ENCODE measurements around the gene ASMTL. TPM values are rescaled to one million over a fixed set of nuclear protein-coding genes. Genes with fewer than 3 reads are reported as not detected.

The ASMTL gene
- total RNA-seq, 4 donors from 2014 or later = 3.4 to 20.3 (median 18.4) TPM

DNA sequence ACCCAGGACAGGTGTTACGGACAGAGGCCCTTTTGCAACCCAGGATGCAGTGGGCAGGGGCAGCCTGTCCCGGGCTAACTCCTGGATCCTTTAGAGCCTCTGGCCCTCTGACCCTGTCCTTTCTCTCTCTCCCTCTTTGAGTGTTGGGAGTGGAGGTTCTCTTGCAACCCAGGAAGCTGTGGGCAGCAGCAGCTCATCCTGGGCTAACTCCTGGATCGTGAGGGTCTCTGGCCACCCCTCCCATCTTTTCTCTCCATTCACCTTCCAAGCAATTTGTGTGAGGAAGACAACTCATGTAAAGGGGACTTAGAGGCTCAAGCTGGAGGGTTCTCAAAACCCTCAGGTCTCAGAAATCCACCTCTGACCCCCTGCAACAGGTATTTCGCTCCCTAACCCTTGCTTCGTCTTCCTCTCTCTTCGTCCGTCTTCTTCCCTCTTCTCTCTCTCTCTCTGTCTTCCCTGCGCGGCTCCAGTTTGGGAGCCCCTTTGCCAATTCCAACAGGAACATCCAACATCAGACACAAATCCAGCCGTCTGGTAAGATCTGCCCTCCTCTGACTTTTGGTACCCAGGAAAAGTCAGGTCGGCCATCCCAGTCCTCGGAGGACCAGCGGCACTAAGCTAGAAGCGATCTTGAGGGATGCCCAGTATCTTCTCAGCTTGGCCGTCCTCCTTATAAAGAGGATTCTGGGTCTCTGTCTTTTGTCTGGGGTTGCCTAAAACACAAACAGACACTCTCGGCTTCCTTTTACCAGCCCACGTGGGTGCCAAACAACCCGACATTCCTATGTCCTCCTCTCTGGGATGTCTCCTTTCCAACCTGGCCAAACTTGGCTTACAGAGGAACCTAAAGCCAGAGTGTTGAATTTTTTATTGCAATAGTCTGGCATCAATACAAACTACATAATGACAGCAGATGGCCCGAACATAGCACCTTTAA is 7.9 kb downstream of the ASMTL start:
- no peaks in the 10 kb centered on the region for H3K27me3 ChIP-seq
- H3K4me3 ChIP-seq = no peak overlapping the region
- in situ Hi-C loops (cut with MboI; ENCODE audit: low pct_ligation_motif_present in 1 of 4, low pct_unique_long_range_greater_than_20kb in 1 of 4, low sequenced_read_pairs in 3 of 4) (no loop called here), intact Hi-C loops (cut with DNase I; ENCODE audit: low total_unique reads) (loop anchor here (10.0 kb wide), 1 partner anchor 1060 kb away; the partner anchor contains the start of genes DHRSX and ZBED1)
- TF ChIP-seq POLR2A (IDR thresholded peaks at IDR 0.05) (no peak), EP300 (IDR thresholded peaks at IDR 0.05; ENCODE audit: low read depth) (no peak), POLR2AphosphoS5 (IDR thresholded peaks at IDR 0.05) (no peak)
- TF ChIP-seq, protein P1, sequence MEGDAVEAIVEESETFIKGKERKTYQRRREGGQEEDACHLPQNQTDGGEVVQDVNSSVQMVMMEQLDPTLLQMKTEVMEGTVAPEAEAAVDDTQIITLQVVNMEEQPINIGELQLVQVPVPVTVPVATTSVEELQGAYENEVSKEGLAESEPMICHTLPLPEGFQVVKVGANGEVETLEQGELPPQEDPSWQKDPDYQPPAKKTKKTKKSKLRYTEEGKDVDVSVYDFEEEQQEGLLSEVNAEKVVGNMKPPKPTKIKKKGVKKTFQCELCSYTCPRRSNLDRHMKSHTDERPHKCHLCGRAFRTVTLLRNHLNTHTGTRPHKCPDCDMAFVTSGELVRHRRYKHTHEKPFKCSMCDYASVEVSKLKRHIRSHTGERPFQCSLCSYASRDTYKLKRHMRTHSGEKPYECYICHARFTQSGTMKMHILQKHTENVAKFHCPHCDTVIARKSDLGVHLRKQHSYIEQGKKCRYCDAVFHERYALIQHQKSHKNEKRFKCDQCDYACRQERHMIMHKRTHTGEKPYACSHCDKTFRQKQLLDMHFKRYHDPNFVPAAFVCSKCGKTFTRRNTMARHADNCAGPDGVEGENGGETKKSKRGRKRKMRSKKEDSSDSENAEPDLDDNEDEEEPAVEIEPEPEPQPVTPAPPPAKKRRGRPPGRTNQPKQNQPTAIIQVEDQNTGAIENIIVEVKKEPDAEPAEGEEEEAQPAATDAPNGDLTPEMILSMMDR (IDR thresholded peaks at IDR 0.05) = no peak
- H3K4me1 ChIP-seq = no peaks in the 10 kb centered on the region
- no peak overlapping the region for H3K27ac ChIP-seq
- 90 to 92% methylated on average over 7 to 19 of the region's 19 CpGs for WGBS, 2 donors (ENCODE audit: low coverage in 1 of 2)
- no peaks in the 10 kb centered on the region for H3K9me3 ChIP-seq
- peaks cover 0 to 5% (median 0%) of the 10 kb centered on the region in 4 donors for H3K36me3 ChIP-seq
- DNase-seq = no peak

DNA sequence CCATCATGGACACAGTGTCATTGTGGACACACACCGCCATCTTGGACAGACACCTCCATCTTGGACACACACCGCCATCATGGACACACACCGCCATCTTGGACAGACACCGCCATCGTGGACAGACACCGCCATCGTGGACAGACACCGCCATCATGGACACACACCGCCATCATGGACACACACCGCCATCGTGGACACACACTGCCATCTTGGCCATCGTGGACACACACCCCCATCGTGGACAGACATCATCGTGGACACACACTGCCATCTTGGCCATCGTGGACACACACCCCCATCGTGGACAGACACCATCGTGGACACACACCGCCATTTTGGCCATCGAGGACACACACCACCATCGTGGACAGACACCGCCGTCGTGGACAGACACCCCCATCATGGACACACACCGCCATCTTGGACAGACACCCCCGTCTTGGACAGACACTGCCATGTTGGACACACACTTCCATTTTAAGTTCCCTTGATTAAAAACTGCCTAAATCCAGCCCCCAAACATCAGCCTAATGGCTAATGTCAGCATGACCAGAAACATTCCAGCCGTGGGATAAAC is 9.1 kb downstream of the ASMTL start:
- Histone ChIP-seq H3K36me3 (peaks cover 0 to 5% (median 0%) of the 10 kb centered on the region in 4 donors), H3K9me3 (no peaks in the 10 kb centered on the region), H3K27ac (no peak overlapping the region), H3K4me3 (no peak overlapping the region), H3K4me1 (no peaks in the 10 kb centered on the region), H3K27me3 (no peaks in the 10 kb centered on the region)
- WGBS, 2 donors (ENCODE audit: low coverage in 1 of 2) = 91 to 93% methylated on average over 3 to 26 of the region's 26 CpGs
- intact Hi-C loops (cut with DNase I; ENCODE audit: low total_unique reads) = loop anchor here (10.0 kb wide), 1 partner anchor 1061 kb away; the partner anchor contains the start of genes DHRSX and ZBED1
- in situ Hi-C loops (cut with MboI; ENCODE audit: low pct_ligation_motif_present in 1 of 4, low pct_unique_long_range_greater_than_20kb in 1 of 4, low sequenced_read_pairs in 3 of 4) = no loop called here
- no peak for TF ChIP-seq POLR2A (IDR thresholded peaks at IDR 0.05)
- TF ChIP-seq POLR2AphosphoS5 (IDR thresholded peaks at IDR 0.05) = no peak
- TF ChIP-seq EP300 (IDR thresholded peaks at IDR 0.05; ENCODE audit: low read depth) = no peak
- TF ChIP-seq, protein P1 (IDR thresholded peaks at IDR 0.05) = no peak
- DNase-seq = no peak

DNA sequence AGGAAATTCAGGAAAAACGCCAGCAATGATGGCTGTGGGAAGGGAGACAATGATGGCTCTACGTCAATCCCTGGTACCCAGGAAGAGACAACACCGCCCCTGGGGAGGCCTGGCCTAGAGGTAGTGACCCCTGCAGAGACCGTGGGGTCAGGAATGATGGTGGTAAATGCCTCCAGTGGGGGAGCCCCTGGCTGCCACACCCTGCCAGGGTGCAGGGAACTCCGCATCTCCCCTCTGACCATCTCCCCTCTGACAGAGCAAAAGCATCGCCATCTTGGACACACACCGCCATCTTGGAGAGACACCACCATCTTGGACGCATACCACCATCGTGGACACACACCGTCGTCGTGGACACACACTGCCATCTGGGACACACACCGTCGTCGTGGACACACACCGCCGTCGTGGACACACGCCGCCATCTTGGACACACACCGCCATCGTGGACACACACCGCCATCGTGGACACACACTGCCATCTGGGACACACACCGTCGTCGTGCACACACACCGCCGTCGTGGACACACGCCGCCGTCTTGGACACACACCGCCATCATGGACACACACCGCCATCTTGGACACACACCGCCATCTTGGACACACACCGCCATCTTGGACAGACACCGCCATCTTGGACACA is 9.9 kb downstream of the ASMTL start:
- H3K4me3 ChIP-seq = no peak overlapping the region
- TF ChIP-seq EP300 (IDR thresholded peaks at IDR 0.05; ENCODE audit: low read depth) (no peak), POLR2AphosphoS5 (IDR thresholded peaks at IDR 0.05) (no peak)
- TF ChIP-seq, protein P1 (IDR thresholded peaks at IDR 0.05) = no peak
- DNase-seq = no peak
- no peaks in the 10 kb centered on the region for H3K27me3 ChIP-seq
- no peaks in the 10 kb centered on the region for H3K4me1 ChIP-seq
- in situ Hi-C loops (cut with MboI; ENCODE audit: low pct_ligation_motif_present in 1 of 4, low pct_unique_long_range_greater_than_20kb in 1 of 4, low sequenced_read_pairs in 3 of 4) = no loop called here
- H3K9me3 ChIP-seq = no peaks in the 10 kb centered on the region
- peaks cover 0 to 5% (median 0%) of the 10 kb centered on the region in 4 donors for H3K36me3 ChIP-seq
- intact Hi-C loops (cut with DNase I; ENCODE audit: low total_unique reads) = loop anchor here (10.0 kb wide), 1 partner anchor 1062 kb away; the partner anchor contains the start of genes DHRSX and ZBED1
- H3K27ac ChIP-seq = no peak overlapping the region
- WGBS, 2 donors (ENCODE audit: low coverage in 1 of 2) = 89% methylated on average over 37 of the region's 38 CpGs; no CpG with 5 or more reads in 1 of the 2 donors
